HL-60/S4 (cell line): Measurements from ENCODE around the gene CALML4.
"Not testable (repeated sequence)": the region's sequence is repeated elsewhere in the genome, so short reads cannot be mapped to it uniquely, and the experiment has no call there.

Experiments
- in situ Hi-C: fragments of 300-500 bp; cut with MboI; formaldehyde crosslinking; loops from 2 replicates; pipeline ENCODE4 v1.14.3; 2022; ENCODE audit warnings: low sequenced_read_pairs

Gene CALML4

DNA sequence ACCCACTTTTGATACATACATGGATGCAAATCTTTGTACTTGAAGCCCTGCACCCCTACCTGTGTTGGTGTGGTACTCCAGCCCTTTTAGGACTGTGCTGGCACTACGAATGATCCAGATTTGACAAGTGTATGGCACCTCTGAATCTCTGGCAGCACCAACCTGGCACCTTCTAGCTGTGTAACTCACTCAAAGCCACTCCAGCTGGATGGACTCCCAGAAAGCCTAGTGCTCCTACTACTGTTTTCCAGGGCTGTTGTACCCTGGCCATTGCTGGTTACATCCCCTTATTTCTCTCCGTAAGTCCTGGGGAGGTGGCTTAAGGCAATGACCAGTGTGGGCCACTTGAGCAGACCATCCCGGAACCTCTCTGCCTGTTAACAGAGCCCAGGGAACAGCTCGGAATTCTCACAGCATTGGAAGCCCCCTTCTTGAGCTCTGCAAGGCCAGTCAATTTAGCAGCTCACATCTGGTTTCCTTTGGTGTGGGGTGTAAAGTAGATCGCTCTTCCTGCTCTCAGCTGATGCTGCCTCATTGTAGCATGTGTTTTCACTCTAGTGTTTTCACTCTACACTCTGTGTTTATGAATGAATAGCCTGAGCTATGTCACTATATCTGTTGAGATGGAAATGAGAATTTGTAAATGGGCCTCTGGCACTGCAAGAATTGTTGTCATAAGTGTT lies 12.2 kb downstream of the CALML4 start:
- in situ Hi-C loops, result no loop called here

DNA sequence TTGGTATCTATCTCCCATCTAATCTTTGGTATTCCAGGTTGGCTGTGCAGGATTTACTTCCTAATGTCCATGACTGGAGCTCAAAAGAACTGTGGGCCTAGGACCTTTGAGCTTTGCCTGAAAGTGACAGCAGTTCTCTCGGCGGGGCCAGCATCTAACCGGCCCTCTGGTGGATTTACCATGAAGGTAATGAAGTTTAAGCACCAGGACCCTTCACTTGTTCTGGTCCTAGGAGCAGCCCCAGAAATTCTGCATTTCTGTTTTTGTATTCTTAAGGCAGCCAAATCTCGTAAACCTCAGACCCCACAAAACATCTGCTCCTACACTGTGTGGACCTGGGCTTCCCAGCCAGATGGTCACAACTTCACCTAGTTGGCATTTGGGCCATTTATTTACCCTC lies 13.0 kb downstream of the CALML4 start:
- in situ Hi-C loops, result no loop called here

DNA sequence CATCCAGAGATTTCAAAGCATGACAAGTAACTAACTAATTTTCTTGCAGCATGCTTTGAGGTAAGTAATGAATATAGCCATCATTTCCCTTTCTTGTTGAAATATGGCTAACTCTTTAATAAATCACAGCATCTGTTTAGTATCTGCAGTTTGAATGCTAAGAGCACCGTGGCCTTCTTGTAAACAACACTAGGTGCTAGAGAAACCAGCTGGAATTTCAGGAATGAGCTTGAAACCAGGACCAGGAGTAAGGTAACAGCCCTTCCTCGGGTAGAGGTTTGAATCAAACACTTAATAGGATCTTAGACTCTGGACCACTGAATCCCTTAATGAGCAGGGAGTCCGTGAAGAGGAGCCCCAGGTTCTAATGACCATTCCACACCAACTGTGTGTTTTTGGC lies 13.6 kb downstream of the CALML4 start:
- in situ Hi-C loops, result no loop called here

DNA sequence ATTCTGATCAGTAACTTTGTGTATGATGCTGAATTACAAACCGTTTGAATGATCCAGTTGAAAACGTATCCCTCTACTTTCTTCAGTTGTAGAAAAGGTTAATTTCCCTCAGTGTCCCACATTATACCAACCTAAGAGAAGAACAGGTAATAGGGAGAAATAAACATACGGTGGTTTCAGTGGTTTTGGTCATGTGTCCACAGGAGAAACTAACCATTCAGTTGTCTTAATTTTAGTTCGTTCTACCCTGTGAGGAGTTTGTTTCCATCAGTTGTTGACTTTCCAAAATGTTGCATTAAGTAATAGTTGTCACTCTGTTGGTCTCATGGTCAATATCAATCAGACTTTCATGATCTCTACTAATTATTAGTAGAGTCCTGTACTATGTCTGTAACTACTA lies 15.1 kb downstream of the CALML4 start:
- in situ Hi-C loops, result no loop called here

DNA sequence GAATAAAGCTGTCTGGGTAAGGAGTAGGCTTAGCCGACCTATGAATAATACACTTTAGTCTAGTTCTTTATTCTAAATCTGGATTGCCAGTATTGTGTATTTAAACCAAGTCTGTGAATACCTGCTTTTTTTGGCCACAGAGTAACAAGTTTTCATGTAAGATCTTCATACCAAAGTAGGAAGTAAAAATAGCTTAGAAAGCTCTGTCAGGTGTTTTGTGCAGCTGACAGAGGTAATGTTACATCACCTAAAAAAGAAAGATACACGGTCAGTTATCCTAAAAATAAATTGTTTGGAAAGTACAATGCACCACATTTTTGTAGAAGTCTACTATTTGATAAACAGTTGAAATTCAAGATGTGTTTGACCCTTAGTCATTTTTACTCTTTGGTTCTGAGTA lies 16.5 kb downstream of the CALML4 start:
- in situ Hi-C loops, result no loop called here

DNA sequence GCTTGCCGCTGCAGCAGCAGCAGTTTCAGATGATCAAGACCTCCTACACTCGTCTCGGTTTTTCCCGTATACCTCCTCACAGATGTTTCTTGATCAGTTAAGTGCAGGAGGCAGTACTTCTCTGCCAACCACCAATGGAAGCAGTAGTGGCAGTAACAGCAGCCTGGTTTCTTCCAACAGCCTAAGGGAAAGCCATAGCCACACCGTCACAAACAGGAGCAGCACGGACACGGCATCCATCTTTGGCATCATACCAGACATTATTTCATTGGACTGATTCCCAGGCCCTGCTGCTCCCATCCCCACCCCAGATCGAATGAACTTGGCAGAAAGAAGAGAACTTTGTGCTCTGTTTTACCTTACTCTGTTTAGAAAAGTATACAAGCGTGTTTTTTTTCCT lies 17.6 kb downstream of the CALML4 start:
- in situ Hi-C loops, result no loop called here

DNA sequence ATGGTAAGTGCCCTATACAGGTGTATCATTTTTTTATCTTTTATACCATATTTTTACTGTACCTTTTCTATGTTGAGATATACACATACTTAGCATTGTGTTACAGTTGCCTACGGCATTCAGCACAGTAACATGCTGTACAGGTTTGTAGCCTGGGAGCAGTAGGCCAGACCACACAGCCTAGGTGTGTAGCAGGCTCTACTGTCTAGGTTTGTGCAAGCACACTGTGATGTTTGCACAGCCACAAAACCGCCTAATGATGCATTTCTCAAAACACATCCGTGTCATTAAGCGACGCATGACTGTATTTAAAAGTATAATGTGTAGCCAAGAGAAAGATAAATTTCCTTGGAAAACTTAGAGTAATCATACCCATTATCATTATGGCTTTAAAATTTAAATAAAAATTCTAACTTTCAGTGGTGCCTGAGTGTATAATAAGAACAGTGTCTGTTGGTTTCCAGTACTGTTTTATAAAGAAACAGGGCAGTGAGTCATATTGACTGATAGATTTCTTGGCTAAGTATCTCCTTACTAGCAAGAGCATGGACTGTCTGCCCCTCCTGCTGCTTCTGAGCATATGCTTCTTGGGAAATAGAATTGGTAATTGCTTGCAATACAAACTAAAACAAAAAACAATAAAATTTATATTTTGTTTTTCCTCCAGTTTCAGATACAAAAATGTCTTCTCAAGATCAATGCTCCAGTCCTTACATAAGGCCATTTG lies 18.3 kb downstream of the CALML4 start:
- in situ Hi-C loops, result no loop called here

DNA sequence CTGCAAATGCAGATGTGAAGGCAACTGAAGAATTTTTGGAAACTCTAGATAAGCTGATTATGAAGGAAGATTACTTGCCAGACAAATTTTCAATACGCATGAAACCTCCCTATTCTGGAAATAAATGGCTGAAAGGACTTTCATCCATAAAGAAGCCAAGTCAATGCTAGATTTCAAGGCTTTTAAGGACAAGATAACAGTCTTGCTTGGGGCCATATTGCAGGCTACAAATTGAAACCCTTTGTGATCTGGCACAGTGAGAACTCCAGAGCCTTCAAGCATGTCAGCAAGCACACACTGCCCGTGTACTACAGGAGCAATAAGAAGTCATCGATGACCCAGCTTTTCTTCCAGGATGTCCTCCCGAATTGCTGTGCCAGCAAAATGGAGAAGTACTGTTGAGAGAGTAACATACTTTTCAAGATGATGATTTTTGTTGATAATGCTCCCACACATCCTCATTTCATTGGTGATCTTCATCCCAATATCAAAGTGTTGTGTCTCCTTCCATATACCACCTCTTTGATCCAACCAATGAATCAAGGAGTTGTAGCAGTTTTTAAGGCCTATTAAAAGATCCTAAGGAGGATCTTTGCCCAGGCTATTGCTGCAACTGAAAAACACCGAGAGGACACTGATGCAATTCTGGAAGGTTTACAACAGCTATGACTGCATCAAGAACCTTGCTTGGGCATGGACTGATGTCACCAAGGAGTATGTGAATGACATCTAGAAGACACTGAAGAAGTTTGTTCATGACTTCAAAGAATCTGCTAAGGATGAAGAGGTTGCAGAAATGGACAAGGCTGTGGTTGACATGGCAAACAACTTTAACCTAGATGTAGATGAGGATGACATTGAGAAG lies 20.3 kb downstream of the CALML4 start:
- in situ Hi-C loops, result no loop called here

DNA sequence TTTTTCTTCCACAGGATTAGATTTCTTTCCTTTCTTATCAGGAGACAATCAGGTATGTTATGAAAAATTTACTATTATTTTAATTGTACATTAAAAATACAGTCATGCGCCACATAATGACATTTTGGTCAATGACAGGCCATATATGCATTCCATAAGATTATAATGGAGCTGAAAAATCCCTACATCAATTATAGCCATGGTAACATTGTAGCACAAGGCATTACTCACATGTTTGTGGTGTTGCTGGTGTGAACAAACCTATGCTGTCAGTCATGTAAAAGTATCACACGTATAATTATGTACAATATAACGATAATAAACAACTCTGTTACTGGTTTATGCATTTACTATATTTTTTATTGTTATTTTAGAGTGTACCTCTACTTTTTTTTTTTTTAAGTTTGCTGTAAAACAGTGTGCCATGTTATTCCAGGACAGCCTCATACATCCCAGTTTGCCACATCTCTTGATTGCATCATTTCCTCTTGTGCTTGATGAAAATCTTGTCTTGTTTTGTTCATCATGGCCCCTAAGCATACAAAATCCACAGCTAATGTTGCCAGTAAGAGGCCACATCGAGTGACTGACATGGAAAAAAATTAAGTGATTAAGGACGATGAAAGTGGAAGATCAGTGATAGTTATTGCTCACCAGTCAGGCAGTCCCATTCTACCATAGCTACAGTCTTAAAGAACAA lies 21.4 kb downstream of the CALML4 start:
- in situ Hi-C loops, result no loop called here

DNA sequence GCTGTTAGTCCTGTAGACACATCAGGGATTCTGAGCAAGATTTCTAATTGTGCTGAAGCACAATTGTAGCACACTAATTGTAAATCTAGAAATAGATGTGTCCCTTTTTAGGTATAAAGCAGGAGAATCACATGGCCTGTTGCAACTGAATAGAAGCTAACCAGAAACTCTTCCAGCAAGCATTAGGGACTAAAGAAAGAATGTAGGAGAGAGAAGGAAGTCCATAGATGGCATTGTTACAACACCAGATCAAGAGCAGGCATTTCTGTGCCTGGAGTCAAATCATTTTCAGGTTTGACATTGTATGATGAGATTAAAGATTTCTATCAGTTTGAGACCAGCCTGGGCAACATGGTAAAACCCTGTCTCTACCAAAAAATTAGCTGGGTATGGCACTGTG lies 27.4 kb downstream of the CALML4 start:
- in situ Hi-C loops, result no loop called here

DNA sequence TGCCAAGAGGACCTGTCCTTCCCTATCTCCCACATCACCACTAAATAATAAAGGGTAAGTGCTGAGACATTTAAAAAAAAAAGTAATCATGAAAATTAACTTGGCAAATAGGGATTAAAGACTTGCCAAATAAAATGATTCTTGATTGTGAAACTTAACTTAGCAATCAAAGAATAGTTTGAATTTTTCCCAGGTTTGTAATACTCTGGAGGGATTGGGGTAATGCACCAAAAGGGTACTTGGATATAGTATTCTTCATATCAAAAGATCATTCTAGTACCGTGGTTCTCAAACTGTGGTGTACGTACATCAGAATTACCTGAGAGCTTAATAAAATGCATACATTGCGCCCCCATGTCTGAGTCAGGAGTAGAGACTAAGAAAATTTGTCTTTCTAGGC lies 28.5 kb downstream of the CALML4 start:
- in situ Hi-C loops, result no loop called here

DNA sequence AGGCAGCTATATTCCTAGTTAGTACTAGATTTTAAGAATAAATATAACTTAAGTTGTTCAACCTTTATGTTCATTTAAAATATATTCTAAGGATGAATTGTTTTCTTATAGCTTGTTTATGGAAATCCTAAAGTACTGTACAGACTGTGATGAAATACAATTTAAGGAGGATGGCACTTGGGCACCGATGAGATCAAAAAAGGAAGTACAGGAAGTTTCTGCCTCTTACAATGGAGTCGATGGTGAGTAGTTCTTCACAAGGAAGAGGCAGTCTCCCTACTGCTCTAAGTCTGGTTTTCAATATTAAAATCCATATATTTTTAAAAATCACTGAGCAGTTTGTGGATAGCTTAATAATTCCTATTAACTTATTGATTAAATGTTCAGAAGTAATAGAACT lies 29.6 kb downstream of the CALML4 start:
- in situ Hi-C loops, result no loop called here

DNA sequence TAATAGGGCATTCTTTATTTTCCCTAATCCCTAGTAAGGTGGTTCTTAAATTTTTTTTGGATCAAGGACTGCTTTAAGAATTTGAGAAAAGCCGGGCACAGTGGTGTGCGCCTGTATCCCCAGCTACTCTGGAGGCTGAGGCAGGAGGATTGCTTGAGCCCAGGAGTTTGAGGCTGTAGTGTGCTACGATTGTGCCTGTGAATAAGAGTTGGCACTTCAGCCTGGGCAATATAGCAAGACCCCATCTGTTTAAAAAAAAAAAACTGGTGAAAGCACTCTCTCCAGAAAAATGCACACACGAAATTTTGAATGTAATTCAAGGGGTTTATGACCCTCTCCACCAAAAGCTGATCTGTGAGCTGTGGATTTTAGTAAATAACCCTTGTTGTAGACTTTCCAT lies 32.0 kb downstream of the CALML4 start:
- in situ Hi-C loops, result no loop called here

DNA sequence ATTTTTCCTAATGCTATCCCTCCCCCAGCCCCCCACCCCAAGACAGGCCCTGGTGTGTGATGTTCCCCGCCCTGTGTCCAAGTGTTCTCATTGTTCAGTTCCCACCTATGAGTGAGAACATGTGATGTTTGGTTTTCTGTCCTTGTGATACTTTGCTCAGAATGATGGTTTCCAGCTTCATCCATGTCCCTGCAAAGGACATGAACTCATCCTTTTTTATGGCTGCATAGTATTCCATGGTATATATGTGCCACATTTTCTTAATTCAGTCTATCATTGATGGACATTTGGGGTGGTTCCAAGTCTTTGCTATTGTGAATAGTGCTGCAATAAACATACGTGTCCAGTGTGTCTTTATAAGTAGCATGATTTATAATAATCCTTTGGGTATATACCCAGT lies 33.1 kb downstream of the CALML4 start:
- in situ Hi-C loops, result not testable (repeated sequence)

DNA sequence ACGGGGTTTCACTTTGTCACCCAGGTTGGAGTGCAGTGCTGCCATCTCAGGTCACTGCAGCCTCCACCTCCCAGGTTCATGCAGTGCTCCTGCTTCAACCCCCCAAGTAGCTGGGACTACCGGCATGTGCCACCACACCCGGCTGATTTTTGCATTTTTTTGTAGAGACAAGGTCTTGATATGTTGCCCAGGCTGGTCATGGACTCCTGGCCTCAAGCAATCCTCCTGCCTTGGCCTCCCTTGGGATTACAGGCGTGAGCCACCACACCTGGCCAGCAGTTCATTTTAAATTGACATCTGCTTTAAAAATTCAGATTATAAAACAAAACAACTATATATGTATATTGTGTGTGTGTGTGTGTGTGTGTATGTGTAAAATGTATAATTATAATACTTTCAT lies 38.3 kb downstream of the CALML4 start:
- in situ Hi-C loops, result no loop called here

DNA sequence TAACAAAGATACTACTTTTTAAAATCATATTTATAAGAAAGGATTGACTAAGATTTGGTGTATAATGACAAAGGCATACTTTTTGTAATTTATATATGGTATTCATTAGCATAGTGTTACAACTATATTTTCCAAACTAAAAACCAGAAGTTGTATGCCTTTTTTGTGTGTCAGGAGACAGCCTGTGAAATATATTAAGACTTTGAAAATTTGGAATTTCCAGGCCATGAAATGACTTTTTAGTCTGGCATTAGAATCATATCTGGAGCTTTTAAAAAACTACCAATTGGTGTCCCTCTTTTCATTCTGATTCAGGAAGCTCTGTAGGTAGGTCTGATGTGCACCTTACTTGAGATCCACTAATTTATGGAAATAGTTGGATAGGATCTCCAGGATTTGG lies 41.9 kb downstream of the CALML4 start:
- in situ Hi-C loops, result no loop called here

DNA sequence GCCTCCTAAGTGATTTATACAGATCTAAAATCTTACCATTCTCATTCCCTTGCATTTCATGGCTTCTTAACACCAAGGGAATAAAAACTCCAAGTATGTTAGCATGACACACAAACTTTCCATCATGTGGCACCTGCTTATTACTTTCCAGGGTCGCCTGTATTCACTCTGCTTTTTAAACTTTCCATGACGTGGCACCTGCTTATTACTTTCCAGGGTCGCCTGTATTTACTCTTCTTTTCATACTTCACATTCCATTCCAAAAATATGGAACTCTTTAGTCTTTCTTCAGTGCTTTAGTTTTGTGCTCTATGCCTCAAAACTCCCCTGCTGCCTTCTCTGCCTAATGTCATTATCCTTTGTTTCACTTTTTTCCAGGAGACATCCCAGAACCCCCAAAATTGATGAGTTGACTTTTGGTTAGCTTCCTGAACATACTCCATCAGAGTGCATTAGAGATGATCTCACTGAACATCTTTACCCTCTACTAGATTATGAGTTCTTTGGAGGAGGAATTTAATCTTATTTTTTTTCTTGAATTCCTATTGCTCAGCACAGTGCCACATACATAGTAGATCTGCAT lies 47.0 kb downstream of the CALML4 start:
- in situ Hi-C loops, result loop anchor here (10.0 kb wide), 1 partner anchor 293 kb away; no protein-coding TSS in a partner anchor

DNA sequence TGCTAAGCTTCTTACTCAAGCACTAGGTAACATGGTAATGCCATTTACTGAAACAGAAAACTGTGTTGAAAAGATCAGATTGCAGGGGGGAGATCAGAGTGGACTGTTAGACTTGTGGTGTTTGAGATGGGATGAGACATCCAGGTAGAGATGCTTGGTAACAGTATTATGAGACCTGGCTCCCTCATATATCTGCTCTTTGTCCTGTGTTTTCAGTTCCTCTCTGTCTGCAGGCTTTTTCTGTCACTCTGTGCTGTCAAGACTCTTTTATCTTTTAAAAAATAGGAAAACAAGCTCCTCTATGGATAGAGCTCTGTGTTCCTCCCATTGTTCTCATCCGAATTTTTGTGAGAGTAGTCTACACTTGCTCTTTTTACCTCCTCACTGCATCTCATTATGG lies 48.1 kb downstream of the CALML4 start:
- in situ Hi-C loops, result loop anchor here (10.0 kb wide), 1 partner anchor 292 kb away; no protein-coding TSS in a partner anchor

DNA sequence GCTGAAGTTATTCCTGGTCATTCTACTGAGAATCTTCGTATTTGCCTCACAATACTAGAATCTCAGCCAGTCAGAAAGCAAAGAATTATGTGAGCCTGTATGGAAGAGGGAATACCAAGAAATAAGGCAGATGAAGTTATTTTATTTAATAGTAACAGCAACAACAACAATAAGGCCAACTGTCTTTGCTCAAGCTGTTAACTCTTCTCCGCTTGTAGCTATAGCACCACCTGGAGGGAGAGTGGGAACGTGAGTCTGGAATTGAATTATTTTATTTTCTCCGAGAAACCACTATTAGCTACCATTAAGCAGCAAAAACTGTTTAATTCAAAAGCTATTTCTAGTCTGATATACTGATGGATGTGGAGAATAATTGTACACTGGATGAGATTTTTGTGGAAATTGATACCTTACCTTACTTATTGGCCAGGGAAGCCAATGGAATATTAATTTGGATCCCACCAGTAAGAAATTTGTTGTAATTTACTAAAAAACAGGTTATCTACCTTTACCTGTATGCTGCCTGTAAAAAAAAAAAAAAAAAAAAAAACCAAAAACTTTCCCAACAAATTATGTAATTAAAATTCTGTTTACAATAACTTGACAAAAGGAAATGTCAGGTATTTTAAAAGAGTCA lies 50.1 kb downstream of the CALML4 start:
- in situ Hi-C loops, result loop anchor here (10.0 kb wide), 1 partner anchor 290 kb away; no protein-coding TSS in a partner anchor

DNA sequence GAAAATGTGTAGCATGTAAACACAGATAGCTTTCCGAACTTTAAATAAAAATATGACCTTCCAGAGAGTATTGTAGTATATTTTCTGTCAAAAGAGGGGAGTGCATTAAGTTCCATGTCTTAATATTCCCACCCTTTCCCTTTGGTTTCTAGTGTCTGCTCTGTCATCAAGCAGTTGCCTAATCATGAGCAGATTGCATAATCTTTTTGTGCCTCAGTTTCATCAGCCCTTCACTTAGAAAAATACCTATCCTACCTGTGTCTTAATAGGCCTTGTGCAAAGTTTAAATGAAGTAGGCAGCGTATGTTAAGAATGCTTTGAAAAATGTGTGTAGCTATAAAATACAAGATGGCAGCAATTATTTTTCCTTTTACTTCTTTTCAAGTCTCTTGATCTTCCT lies 52.8 kb downstream of the CALML4 start:
- in situ Hi-C loops, result loop anchor here (10.0 kb wide), 1 partner anchor 288 kb away; no protein-coding TSS in a partner anchor
